HL-60/S4 (cell line): ENCODE data around the gene AOX1.
"Not testable (repeated sequence)": the region's sequence is repeated elsewhere in the genome, so short reads cannot be mapped to it uniquely, and the experiment has no call there.

Source experiments
- in situ Hi-C: fragments of 300-500 bp; cut with MboI; formaldehyde crosslinking; loops from 2 replicates; pipeline ENCODE4 v1.14.3; 2022; ENCODE audit warnings: low sequenced_read_pairs

Gene AOX1

DNA sequence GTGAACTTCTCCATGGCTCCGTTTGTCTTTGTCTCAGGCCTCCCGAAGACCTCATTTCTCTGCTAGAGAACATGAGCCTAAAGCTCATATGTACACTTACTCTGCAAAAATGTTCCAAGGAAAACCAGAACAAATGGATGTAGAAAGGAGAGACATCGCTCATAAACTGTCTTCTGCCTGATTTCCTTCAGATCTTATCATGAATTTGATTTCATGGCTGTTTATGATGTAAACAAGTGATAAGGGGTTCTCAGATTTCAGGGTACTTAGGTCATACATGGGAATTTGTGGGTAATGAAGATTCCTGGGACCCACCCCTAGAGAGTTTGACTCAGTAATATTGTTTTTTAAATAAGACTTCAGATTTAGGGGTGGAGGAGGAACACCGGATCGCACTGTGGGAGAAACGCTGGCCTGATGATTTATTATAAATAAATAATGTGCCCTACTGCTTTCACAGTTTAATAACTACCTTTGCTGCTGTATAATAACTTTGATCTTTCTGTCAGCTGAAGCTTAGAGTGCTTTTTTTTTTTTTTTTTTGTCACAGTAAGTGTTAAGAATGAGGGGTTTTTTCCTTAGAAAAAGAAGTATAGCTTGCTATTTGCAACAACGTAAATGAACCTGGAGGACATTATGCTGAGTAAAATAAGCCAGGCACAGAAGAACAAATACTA lies 14.9 kb downstream of the AOX1 start:
- in situ Hi-C loops: no loop called here

DNA sequence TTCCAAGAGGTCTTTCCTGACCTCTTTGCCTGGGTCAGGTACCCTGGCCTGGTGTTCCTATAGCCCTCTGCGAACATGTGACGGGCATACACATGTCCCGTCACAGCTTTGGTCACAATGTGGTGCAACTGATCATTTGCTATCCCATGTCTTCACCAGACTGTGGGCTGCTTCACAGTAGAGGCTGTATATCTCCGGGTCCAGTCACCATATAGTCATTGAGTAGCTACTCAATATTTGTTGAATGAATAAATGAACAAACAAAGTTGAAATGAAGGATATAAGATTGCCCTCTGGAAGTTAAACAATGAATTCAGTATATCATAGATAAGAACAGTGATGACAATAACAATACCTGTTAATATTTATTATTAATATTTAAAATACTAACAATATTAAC lies 16.8 kb downstream of the AOX1 start:
- in situ Hi-C loops: no loop called here

- in situ Hi-C loops: no loop called here
Measured at GRCh38 chr2:200603972-200604371, 18.2 kb downstream of the AOX1 start.

DNA sequence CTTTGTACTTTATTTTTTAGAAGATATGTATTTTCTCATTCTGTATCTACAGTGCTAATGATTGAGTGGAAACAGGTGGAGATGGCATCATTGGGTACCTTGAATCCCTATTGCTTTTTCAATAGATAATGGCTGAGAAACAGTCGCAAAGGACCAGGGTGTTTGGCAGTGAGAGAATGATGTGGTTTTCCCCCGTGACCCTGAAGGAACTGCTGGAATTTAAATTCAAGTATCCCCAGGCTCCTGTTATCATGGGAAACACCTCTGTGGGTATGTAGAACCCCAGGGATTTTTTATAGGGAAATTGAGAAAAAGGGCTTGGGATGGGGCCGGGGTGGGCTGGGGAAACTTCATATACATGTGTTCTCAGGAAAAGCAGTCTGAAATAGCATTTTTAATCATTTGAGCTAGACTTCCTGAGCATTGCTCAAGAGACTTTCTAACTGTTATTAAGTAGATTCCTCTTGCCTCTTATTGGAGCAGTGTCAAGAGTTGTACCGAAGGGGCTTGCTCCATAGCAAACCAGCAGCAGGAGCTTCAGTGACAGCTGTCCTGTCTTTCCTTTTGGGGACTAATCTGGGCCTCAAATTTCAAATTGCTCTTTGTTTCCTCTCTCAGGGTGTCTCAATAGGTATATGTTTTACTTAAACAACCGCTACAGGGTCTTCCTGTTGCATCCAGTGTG lies 18.9 kb downstream of the AOX1 start:
- in situ Hi-C loops: no loop called here

DNA sequence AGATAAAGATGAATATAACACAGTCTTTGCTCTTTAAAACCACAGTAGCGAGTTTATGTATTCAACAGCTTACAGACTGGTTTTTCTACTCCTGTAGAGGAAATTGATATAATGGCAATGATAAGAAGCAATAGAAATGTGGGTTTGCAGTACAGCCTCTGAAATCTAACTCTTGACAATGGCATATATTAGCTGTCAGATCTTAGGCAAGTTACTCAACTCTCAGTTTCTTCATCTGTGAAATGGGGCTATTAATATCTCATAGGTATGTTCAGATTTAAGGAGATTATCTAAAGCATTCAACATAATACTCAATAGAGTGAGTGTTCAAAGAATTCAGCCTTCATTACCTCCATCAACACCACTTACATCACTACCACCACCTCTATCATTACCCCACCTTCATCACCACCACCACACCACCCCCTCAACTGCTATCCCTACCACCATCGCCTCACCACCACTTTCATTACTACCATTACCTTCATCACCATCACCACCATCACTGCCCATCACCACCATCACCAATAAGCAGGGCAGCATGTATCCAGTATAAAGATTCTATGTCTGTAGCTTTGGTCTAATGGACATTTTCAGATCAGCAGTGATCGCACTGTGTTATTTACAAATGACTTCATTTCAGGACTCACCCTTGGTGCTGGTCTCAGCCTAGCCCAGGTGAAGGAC lies 22.7 kb downstream of the AOX1 start:
- in situ Hi-C loops: no loop called here

GRCh38 chr2:200609028-200609614 lies 23.3 kb downstream of the AOX1 start:
- in situ Hi-C loops: no loop called here

- in situ Hi-C loops: not testable (repeated sequence)
Measured at GRCh38 chr2:200610217-200610616, 24.4 kb downstream of the AOX1 start.

GRCh38 chr2:200613692-200614091 lies 27.9 kb downstream of the AOX1 start:
- in situ Hi-C loops: no loop called here

GRCh38 chr2:200614249-200614648 lies 28.4 kb downstream of the AOX1 start:
- in situ Hi-C loops: no loop called here

DNA sequence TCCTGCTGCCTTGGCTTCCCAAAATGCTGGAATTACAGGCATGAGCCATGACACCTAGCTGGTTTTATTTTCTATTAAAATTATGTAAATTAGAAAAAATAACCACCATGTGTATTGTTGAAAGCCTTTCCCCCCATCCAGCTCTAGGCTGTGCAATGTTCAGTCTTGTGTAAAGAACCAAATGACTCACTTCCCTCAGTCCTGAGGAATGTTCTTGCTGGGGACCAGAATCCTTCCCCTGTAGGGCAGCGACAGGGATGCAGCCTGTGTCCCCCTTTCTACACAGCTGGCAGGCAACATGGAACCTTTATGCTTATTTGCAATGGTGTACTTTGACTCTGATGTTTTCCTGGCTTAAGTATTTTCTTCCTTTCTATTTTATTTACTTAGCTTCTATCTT lies 29.4 kb downstream of the AOX1 start:
- in situ Hi-C loops: no loop called here

- in situ Hi-C loops: no loop called here
Measured at GRCh38 chr2:200616193-200616592, 30.4 kb downstream of the AOX1 start.

GRCh38 chr2:200616656-200617055 lies 30.8 kb downstream of the AOX1 start:
- in situ Hi-C loops: no loop called here

GRCh38 chr2:200617156-200618053 lies 31.6 kb downstream of the AOX1 start:
- in situ Hi-C loops: no loop called here

- in situ Hi-C loops: no loop called here
Measured at GRCh38 chr2:200618054-200618419, 32.2 kb downstream of the AOX1 start.

GRCh38 chr2:200618590-200619021 lies 32.8 kb downstream of the AOX1 start:
- in situ Hi-C loops: no loop called here

DNA sequence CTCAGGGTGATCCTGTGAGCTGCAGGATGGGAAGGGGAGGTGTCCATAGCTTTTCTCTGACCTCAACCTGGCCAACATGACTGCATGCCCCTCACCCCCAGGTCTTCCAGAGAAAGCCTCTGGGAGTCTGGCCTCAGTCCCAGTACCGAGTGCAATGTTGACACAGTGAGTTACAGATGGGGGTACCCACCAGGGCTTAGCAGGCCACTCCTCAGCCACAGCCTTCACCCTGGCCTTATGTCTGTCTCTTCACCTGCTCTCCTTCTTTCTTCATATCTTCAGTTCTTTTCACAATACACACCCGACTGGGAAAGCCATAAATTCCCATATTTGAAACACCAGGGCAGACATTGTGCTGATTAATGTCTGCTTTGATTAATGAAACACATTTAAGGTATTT lies 33.5 kb downstream of the AOX1 start:
- in situ Hi-C loops: no loop called here

- in situ Hi-C loops: no loop called here
Measured at GRCh38 chr2:200620606-200621390, 35.0 kb downstream of the AOX1 start.

- in situ Hi-C loops: no loop called here
Measured at GRCh38 chr2:200622106-200622505, 36.3 kb downstream of the AOX1 start.

- in situ Hi-C loops: no loop called here
Measured at GRCh38 chr2:200624026-200624425, 38.2 kb downstream of the AOX1 start.

DNA sequence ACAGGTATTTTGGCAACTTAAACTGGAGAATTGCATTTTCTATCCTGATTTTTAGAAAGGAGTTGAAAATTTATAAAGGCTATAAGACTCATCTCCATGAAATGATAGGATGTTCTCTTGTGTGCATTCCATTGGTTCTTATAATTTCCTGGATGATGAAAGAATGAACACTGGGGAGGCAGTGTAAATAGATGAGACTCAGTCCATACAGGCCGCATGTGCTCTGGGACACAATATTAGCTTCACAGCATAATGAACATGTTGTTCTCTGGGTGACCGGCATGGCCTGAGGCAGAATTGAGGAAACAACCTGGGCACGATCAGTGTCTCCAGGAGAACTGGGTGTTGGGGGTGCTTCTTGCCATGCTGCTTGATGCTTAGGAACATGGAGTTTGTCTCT lies 38.8 kb downstream of the AOX1 start:
- in situ Hi-C loops: no loop called here
